ENCODE measurements around the gene OR6J1. TPM values are rescaled to one million over a fixed set of nuclear protein-coding genes. Genes with fewer than 3 reads are reported as not detected.

Gene OR6J1
- total RNA-seq (2022; extraction: Qiagen RNA extraction): not detected in 5 replicates

DNA sequence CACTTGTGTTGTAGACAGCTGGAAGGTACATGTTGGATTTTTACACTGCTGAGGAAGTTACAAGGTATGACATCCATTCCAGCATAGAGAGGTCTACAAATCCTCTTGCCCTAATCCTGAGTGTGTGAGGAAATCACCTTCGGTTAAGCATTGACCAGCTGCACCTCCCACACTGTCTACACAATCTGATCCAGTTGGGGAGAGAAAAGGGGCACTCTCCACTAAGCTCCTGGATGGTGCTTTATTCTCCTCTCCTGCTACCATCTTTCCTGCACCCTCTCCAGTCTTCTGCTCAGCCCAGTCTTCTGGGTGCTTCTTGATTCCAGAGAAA is at the start of gene OR6J1:
TSS of gene OR6J1 (minus strand) at position 48 of the 331 bp plus-strand sequence. CDS start 9,541 bp downstream, outside the sequence.

DNA sequence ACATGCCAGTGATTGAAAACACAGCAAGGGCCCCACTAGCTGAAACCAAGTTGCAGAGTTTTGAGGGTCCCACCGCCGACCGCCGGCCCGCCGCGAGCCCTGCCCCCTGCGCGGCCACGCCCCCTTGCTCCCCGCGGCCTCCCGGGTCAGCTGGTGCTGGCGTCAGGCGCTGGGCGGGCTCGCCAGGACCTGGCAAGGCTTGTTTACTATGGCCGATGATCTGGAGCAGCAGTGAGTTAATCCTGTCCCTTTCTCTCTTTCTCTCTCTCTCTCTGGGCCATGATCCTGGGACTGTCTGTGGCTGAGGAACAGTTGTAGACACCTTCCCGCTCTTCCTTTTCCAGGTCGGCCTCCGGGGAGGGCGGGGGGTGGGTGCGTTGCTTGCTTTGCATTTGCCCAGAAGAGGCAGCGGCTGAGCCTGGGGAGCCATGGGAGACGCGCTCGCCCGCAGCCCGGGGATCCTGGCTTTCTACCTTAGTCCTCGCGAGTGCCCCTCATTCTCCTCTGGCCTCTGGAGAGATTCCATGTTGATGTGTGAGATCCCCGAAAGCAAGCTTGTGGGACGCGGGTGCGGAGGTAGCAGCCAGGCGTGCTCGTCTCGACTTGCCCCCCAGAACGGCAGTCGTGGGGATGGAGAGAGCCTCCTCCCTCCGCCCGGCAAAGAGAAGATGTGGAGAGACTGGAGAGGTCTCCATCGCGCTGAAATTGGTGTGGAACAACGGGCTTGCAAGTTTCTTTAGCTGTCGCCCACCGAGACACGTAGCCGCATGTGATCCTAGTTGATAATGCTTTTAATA is 45.9 kb downstream of the OR6J1 start, which contains the start of gene ABHD4:
TSS of gene ABHD4 (plus strand) at position 202 of the 797 bp plus-strand sequence. CDS start at position 209, 7 bp downstream.

DNA sequence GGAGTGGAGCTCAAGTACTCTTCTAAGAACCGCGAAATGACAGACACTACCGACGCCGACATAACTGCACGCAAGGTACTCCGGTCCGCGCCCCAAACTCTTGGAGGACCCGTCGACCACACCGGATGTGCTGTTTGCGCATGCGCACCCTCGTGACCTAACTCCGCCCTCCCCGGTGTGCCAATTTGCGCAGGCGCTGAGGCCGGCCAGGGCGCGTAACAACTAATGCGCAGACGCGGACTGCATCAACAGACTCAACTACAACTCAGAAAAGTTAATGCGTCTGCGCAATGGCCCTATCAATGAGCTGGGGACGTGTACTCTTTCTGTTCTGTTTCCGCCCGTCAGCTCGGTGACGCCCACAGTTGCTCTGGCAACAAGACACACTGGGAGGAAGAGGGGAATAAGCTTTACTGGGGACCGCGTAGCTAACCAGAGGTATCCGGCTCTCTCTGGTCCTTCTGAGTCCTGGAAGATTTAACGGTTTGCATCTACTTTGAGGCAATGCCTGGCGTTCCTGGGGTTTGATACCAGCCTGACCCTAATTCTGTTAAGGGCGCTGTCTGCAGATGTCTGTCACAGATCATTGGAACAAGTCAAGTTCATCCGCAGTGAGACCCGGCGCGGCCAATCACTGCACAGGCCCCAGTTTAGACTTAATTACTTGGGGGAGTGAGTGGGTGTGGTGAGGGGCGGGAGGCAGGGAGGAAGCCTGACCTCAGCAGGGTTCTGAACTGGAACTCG is 54.9 kb downstream of the OR6J1 start, which contains the start of gene DAD1:
TSS of gene DAD1 (minus strand) at position 129 of the 744 bp plus-strand sequence. CDS start at position 62, 67 bp downstream.

Other genes starting within 250 kb of the OR6J1 start
- gene DAD1, start 55.1 kb downstream of the OR6J1 start, total RNA-seq (2022; extraction: Qiagen RNA extraction): 349 to 380 TPM (median 371 TPM) in 5 replicates
- 44.8 to 49.5 TPM (median 46.0 TPM) in 5 replicates for gene ABHD4, start 46.1 kb downstream of the OR6J1 start, total RNA-seq (2022; extraction: Qiagen RNA extraction)
- gene OXA1L, start 122.3 kb upstream of the OR6J1 start, total RNA-seq (2022; extraction: Qiagen RNA extraction): 154 to 166 TPM (median 161 TPM) in 5 replicates
- 18.9 to 28.4 TPM (median 21.2 TPM) in 5 replicates for gene SLC7A7, start 171.1 kb upstream of the OR6J1 start, total RNA-seq (2022; extraction: Qiagen RNA extraction)
- 135 to 217 TPM (median 193 TPM) in 5 replicates for gene MRPL52, start 185.5 kb upstream of the OR6J1 start, total RNA-seq (2022; extraction: Qiagen RNA extraction)
- gene MMP14, start 192.2 kb upstream of the OR6J1 start, total RNA-seq (2022; extraction: Qiagen RNA extraction): 0.33 to 1.1 TPM (median 0.76 TPM) in 5 replicates
- 60.9 to 82.6 TPM (median 74.7 TPM) in 5 replicates for gene LRP10, start 227.4 kb upstream of the OR6J1 start, total RNA-seq (2022; extraction: Qiagen RNA extraction)
- 0.35 to 0.52 TPM (median 0.45 TPM) in 5 replicates for gene REM2, start 238.9 kb upstream of the OR6J1 start, total RNA-seq (2022; extraction: Qiagen RNA extraction)

All from A549 treated with Mapracorat at 1 μM for 4 hours (cell line).